ENCODE results near the gene HS3ST2.

- TF ChIP-seq POLR2A (IDR thresholded peaks at IDR 0.05) (no peak), POLR2AphosphoS5 (IDR thresholded peaks at IDR 0.05) (no peak)
These were observed 132.5 kb downstream of the HS3ST2 start for GRCh38 chr16:22946433-22946832.

Measured in breast epithelium (tissue), 3 donors.